Endothelial cell of hepatic sinusoid (primary cell): ENCODE data around the gene TPSB2.
"Not testable (repeated sequence)": the region's sequence is repeated elsewhere in the genome, so short reads cannot be mapped to it uniquely, and the experiment has no call there.

ENCODE experiments used
- in situ Hi-C: cut with HindIII; loops from 2 replicates; pipeline ENCODE4 v1.10.0; 2017; ENCODE audit warnings: low sequenced_read_pairs

The TPSB2 gene

GRCh38 chr16:1230084-1230470 is at the start of gene TPSB2:
Gene TPSB2 (minus strand): TSS chr16:1230184. CDS start chr16:1229951, 233 bp downstream.
- in situ Hi-C loops, result not testable (repeated sequence)

- in situ Hi-C loops, result loop anchor here (25.0 kb wide), 2 partner anchors 108 to 292 kb away; partner anchors contain the start of gene SOX8
These were observed 49.3 kb upstream of the TPSB2 start for GRCh38 chr16:1279081-1279944.

- in situ Hi-C loops, result loop anchor here (25.0 kb wide), 2 partner anchors 109 to 291 kb away; partner anchors contain the start of gene SOX8
These were observed 48.5 kb upstream of the TPSB2 start for GRCh38 chr16:1278477-1278876.

- in situ Hi-C loops, result loop anchor here (25.0 kb wide), 2 partner anchors 110 to 290 kb away; partner anchors contain the start of gene SOX8
These were observed 47.8 kb upstream of the TPSB2 start for GRCh38 chr16:1277617-1278282.

GRCh38 chr16:1277151-1277598 is 47.2 kb upstream of the TPSB2 start:
- in situ Hi-C loops, result loop anchor here (25.0 kb wide), 2 partner anchors 110 to 290 kb away; partner anchors contain the start of gene SOX8

GRCh38 chr16:1276580-1276878 is 46.5 kb upstream of the TPSB2 start:
- in situ Hi-C loops, result loop anchor here (25.0 kb wide), 2 partner anchors 111 to 289 kb away; partner anchors contain the start of gene SOX8

- in situ Hi-C loops, result loop anchor here (25.0 kb wide), 2 partner anchors 111 to 289 kb away; partner anchors contain the start of gene SOX8
These were observed 46.0 kb upstream of the TPSB2 start for GRCh38 chr16:1275791-1276579.

GRCh38 chr16:1274767-1275166 is 44.8 kb upstream of the TPSB2 start:
- in situ Hi-C loops, result loop anchor here (25.0 kb wide), 2 partner anchors 113 to 287 kb away; partner anchors contain the start of gene SOX8

GRCh38 chr16:1273816-1274215 is 43.8 kb upstream of the TPSB2 start:
- in situ Hi-C loops, result no loop called here

- in situ Hi-C loops, result no loop called here
These were observed 42.6 kb upstream of the TPSB2 start for GRCh38 chr16:1272453-1273198.

GRCh38 chr16:1271724-1272413 is 41.9 kb upstream of the TPSB2 start:
- in situ Hi-C loops, result not testable (repeated sequence)

- in situ Hi-C loops, result no loop called here
These were observed 41.4 kb upstream of the TPSB2 start for GRCh38 chr16:1271380-1271723.

GRCh38 chr16:1269418-1269817 is 39.4 kb upstream of the TPSB2 start:
- in situ Hi-C loops, result not testable (repeated sequence)

- in situ Hi-C loops, result no loop called here
These were observed 35.8 kb upstream of the TPSB2 start for GRCh38 chr16:1265826-1266225.

- in situ Hi-C loops, result no loop called here
These were observed 35.2 kb upstream of the TPSB2 start for GRCh38 chr16:1265090-1265630.

- in situ Hi-C loops, result no loop called here
These were observed 34.5 kb upstream of the TPSB2 start for GRCh38 chr16:1264345-1265089.

- in situ Hi-C loops, result no loop called here
These were observed 33.8 kb upstream of the TPSB2 start for GRCh38 chr16:1263591-1264344.

GRCh38 chr16:1262846-1263221 is 32.9 kb upstream of the TPSB2 start:
- in situ Hi-C loops, result no loop called here
